Amygdala (tissue), 56 donors: ENCODE measurements around the gene VAV2.
"Not testable (repeated sequence)": the region's sequence is repeated elsewhere in the genome, so short reads cannot be mapped to it uniquely, and the experiment has no call there.

Source experiments
- DNase-seq, 56 donors: peaks; one replicate each; lab custom pipeline; 2025; lab: John Stamatoyannopoulos, UW

The VAV2 gene

GRCh38 chr9:133777068-133777791 is 214.9 kb downstream of the VAV2 start:
- no peak for DNase-seq

GRCh38 chr9:133775951-133776905 is 215.9 kb downstream of the VAV2 start:
- no peak for DNase-seq

- DNase-seq = no peak
These were observed 216.8 kb downstream of the VAV2 start for GRCh38 chr9:133775291-133775690.

GRCh38 chr9:133774799-133775198 is 217.3 kb downstream of the VAV2 start:
- no peak for DNase-seq

- DNase-seq = no peak
These were observed 218.1 kb downstream of the VAV2 start for GRCh38 chr9:133773889-133774655.

- no peak for DNase-seq
These were observed 219.5 kb downstream of the VAV2 start for GRCh38 chr9:133772581-133772980.

- no peak for DNase-seq
These were observed 220.3 kb downstream of the VAV2 start for GRCh38 chr9:133771486-133772482.

- DNase-seq = no peak
These were observed 221.9 kb downstream of the VAV2 start for GRCh38 chr9:133770076-133770777.

- no peak for DNase-seq
These were observed 222.5 kb downstream of the VAV2 start for GRCh38 chr9:133769511-133770075.

GRCh38 chr9:133768859-133769510 is 223.1 kb downstream of the VAV2 start:
- DNase-seq = no peak

- no peak for DNase-seq
These were observed 223.7 kb downstream of the VAV2 start for GRCh38 chr9:133768371-133768858.

GRCh38 chr9:133767625-133768024 is 224.5 kb downstream of the VAV2 start:
- DNase-seq = no peak

GRCh38 chr9:133767008-133767407 is 225.1 kb downstream of the VAV2 start:
- DNase-seq = no peak

- DNase-seq = not testable (repeated sequence)
These were observed 225.9 kb downstream of the VAV2 start for GRCh38 chr9:133766234-133766633.

- no peak for DNase-seq
These were observed 228.6 kb downstream of the VAV2 start for GRCh38 chr9:133763272-133764183.

- no peak for DNase-seq
These were observed 229.4 kb downstream of the VAV2 start for GRCh38 chr9:133762488-133763271.
